ENCODE measurements around the gene MGAT4A.
"Not testable (repeated sequence)": the region's sequence is repeated elsewhere in the genome, so short reads cannot be mapped to it uniquely, and the experiment has no call there.

Gene MGAT4A

DNA sequence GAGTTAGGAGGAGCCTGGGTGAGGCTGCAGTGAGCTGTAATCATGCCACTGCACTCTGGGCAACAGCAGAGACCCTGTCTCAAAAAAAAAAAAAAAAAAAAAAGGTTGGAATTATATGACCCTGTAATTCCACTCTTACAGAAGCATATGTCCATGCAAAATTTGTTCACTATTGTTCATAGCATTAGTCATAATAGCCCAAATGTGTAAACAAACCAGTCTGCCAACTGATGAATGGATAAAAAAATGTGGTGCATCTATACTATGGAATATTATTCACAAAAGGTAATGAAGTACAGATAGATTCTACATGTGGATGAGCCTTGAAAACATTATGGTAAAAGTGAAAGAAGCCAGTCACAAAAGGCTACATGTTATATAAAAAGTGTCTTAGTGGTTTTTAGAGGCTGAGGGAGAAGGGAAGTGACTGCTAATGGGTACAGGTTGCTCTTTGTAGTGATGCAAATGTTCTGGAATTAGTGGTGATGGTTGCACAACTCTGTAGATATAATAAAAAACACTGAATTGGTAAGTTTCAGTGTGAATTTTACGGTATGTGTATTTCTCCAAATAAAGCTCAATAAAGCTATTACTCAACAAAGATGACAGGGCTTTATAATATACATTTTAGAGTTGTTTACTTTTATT lies 132.0 kb downstream of the MGAT4A start:
- no peak for DNase-seq

DNA sequence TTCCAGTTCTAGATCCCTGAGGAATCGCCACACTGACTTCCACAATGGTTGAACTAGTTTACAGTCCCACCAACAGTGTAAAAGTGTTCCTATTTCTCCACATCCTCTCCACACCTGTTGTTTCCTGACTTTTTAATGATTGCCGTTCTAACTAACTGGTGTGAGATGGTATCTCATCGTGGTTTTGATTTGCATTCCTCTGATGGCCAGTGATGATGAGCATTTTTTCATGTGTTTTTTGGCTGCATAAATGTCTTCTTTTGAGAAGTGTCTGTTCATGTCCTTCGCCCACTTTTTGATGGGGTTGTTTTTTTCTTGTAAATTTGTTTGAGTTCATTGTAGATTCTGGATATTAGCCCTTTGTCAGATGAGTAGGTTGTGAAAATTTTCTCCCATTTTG lies 136.3 kb downstream of the MGAT4A start:
- not testable (repeated sequence) for DNase-seq

DNA sequence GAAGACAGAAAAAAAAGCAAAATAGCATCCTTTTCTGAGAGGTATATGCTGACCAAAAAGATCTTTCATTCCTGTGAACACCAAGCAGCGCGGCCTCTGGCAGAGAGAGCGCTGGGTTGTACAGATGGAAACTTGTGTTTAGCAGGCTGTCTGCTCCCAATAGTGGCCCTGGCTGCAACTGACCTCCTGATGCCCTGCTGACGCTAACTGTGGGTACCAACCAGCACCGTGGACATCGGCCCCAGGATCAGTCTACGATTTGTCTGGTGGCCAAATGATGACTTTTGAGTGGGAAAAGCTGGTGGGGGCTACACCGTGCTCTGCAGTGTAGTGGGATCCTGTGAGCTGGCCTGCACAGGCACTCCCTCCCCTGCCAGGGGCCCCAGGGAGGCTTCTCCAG lies 138.4 kb downstream of the MGAT4A start:
- DNase-seq: no peak

DNA sequence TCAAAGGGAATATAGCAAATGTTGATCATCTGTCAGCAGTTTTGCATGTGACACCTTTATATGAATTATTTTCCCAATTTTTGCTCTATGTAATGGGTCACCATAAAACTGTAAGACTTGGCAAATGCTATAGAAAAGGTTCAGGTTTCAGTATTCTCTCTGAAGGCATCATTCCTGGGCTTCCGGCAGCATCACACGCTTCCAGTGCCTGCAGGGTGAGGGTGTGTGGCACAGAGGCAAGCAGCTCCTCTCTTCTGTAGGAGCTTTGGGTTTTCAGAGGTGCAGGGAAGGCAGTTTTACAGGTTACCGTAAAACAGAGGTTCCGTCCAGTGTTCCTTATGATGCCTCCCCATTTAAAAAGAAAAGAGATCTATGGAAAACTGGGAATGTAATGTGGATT lies 141.4 kb downstream of the MGAT4A start:
- no peak for DNase-seq

DNA sequence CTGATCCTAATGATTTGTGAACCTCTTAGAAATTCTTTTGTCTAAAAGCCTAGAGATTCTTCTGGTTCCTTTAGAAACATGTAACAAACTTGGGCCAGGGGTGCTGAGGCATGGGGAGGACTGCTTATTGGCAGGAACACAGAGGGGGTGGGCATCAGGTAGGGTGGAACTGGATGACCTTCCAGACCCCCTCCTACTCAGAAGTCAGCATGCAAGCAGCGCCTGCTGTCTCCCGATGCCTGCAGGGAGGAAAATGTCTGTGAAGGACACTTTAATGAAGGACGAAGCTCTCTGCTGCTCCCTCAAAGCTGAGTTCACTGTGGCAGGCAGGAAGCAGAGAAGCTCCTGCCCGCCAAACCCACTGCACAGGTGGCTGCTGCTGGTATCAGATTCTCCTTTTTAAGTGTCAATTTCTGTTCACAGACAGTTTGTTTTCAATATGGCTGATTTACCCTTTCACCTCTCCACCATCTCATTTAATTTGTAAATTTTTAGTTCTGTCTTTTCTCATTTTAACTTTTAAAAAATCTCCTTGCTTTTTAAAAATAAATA lies 142.0 kb downstream of the MGAT4A start:
- DNase-seq: no peak

DNA sequence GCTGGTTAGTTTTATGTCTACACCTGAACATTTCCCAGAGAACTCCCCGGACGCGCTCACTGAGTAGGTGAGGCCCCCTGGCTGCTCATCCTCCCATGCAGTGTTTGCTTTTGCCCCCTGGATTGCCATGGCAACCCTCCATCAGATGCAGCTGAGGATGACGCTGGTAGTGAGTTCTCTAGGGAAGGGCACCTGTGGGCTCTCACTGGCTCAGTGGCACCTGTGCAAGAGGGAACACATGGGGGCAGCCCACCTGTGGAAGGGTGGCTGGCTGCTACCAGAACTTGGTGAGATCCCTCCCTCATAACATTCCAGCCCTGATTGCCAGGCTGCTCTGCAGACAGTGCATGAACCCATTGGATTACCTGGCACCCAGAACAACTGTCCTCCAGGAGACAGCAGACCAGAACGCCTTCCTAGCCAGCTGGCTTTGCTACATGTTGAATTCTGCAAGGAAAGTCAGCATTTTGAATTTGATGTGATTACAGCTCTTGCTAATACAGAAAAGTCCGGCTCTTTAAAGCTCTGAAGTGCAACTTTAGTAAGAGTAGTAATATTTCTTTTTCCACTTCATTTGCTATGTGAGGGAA lies 144.3 kb downstream of the MGAT4A start:
- no peak for DNase-seq

DNA sequence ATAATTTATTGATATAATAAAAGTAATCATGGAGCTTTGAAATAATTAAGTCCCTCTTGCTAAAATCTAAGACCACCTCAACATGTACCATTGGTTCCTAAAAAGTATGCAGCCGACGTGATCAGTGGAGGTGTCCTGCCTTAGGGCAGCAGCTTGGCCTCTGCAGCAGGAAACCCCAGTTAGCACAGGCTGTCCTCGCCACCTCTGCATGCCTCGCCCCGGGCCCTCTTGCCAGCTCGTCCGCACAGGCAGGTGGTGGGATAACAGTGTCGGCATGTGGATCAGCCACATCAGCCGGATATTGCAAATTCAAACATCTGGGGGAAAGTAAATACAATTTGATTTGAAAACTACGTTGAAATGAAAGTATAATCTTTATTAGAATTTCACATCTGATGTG lies 145.5 kb downstream of the MGAT4A start:
- no peak for DNase-seq

DNA sequence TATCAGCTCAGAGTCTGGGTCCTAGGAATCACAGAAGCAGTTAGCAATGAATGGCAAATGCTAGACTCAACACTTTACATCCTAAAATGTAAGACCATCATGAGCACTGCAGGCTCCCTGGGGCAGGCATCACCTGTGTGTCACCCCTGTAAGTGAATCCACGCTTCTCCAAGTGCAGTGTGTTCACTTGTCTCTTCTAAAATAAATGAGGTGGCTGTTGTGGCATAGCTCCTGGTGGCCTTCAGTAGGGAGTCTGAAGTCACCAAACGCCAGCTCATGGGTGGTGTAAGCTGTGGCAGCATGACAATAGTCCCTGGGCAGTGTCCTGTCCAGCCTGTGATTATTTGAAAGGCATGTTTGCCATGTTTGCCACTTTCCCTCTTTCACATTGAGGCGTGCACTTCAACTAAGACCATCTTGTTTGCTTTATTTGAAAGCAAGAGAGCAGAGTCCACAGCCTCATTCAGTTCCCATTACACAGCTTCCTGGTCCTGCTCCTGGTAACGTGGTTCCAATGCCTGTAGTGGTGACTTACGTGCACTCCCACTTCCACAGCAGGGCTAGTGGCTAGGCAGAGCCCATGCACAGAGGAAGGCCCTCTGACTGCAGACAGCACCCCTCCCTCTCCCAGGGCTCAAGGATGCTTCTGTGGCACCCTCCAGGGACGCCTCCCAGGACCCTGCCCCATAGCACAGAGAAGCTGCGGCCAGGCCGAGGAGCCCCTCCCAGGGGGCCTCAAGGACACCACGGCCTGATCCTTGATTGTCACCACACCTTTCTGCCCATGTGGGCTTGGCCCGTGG lies 146.9 kb downstream of the MGAT4A start:
- DNase-seq: peak; percentile 5

DNA sequence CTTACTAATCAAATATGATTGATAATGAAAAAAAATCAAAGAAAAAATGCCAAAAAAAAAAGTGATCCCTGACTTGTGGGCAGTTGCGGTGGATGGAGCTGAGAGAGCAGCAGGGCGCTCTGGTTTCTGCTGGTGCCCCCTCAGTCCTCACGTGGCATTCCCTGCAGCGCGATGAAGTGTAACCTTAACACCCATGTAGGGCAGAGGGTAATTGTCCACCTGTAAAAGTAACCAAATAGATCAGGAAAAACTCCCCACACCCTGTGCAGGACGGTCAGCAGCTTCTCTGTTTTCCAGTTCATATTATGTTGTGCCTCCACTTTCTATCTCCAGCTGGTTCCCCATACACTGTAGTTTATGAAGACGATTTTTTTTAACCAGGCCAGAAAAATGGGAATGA lies 147.7 kb downstream of the MGAT4A start:
- DNase-seq: no peak

DNA sequence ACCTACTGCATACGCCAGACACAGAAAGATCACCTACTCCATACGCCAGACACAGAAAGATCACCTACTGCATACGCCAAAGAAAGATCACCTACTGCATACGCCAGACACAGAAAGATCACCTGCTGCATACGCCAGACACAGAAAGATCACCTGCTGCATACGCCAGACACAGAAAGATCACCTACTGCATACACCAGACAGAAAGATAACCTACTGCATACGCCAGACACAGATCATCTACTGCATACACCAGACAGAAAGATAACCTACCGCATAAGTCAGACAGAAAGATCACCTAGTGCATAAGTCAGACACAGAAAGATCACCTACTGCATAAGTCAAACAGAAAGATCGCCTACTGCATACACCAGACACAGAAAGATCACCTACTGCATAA lies 148.4 kb downstream of the MGAT4A start:
- no peak for DNase-seq

DNA sequence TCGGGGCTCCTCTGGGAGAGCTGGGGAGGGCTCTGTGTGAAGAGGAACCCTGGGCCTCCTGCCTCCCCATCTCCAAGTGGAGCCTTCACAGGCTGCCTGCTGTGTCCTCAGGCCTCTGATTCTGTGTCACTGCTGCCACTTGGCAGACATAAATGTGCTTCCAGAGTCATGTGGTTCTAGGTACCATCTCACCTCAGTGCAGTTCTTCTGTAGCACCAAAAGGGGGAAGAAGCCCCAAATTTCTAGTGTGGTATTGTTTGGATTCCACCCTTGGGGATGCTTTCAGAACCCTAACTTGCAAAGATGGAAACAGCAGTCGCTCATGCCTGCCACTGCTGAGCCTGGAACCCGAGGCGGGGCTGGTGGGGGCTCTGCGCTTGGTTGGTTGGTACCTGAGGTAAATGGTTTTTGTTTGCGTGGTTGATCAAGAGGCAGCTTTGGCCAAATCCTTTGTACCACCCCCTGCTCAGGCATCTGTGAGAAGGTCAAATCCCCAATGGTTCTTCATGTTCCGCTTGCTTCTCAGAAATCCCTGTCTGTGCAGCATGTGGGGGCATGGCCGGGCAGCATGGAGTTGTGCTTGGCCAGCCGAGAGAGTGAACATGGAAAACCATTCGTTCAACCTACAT lies 150.2 kb downstream of the MGAT4A start:
- DNase-seq: no peak

DNA sequence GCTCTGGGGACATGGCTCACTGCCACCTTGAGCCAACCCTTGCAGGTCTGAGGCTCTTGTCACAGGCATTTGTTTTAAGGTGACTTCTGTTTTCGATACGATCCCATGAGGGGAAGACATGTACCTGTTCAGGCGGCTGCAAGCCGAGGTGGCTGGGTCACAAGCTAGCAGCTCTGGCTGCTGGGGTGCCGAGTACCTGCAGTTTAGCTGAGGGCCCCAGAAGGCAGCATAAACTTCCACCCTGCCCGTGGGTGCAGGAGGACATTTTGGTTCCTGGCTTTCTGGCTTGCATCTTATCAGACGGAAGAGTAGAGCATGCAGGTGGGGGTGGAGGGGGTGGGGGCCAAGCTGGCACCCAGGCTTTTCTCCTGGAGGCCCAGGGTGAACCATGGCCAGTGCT lies 151.0 kb downstream of the MGAT4A start:
- DNase-seq: no peak

DNA sequence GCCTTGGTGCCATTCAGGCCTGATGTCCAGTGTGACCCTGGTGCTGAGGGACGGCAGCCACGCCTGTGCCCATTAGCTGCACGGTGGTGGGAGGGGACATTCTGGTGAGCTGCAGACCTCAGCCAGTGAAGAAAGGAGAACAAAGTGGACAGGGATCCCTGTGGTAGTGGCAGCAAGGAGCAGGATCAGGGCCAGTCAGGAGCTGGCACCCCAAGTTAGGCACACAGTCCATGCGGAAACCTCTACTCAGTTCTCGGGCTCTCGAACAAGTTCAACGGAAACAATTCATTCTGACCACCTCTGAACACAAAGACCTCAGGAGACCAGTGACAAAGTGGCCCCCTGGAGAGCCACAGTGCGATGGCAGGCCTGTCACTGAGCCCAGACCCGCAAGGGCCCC lies 152.7 kb downstream of the MGAT4A start:
- no peak for DNase-seq

DNA sequence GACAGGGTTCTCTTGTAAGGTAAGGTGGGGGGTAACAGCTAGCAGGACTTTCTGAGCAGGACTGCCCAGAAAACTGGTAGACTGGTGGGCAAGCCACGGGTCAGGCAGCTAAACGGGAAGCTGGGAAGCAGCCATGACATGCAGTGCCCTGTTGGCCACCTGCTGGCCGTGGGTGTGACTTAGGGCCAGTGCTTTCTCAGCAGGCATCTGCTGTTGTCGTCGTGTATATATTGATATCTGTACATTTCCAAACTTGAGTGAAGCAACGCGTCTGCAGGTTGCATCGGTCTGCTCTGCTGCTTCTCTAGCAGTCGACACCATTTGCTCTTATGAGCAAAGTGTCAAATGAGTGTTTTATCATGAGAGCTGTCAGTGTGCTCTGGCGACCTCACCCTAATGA lies 153.6 kb downstream of the MGAT4A start:
- DNase-seq: no peak

DNA sequence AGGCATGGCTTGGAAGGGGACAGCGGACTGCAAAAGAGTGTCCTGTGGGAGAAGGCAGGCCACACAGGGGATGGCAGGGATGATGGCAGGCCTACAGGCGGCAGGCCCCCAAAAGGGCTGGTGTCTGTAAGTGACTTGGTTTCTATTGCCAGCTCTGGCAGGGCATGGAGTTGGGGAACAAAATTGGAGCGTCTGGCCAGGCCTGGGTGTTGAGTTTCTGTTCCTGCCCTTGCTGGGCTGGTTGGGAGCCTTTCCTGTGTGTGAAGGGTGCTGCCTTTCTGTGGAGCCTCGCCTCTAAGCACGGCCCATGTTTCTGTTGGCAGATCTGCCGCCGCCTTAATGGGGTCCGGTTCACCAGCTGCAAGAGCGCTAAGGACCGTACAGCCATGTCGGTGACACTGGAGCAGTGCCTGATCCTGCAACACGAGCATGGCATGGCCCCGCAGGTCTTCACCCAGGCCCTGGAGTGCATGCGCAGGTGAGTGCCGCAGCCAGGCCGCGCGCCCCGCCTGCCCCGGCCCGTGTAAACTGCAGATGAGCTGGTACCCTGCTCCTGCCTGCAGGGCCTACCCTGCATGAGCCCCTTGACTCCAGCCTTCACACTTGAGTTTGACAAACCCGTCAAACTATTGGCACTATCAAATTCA lies 154.1 kb downstream of the MGAT4A start:
- no peak for DNase-seq

DNA sequence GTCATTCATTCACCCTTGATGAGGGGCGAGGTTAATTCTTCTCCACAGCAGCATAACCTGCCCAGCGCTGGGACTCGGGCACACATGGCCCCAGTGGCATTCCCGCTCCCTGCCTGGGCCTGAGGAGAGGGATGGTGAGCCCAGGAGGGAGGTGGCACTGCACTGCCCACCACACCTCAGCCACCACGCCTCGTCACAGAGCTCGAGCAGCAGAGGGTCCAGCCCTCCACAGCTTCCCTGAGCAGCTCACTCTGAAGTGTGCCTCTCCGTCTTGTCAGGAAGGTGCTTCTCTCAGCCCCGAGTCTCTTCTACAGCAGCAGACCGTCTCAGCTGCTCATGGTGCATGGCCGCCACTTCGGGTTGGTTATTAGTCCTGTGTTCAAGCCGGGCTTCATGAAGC lies 157.5 kb downstream of the MGAT4A start:
- no peak for DNase-seq

DNA sequence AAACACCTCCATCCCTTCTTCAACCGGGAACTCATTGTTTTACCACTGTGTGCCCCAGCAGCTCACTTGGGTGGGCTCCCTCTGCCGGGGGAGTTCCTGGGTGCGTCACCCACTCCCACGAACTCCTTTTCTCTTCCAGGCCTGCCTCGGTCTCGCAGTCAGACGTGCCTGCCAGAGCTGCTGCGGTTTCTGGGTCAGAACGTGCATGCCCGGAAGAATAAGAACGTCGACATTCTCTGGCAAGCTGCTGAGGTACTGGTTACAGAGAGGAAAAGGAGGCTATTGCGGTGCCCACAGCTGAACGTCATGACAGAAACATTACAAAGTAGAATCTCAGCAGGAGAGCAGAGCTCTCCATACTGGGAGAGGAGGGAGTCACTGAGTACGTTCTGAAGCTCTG lies 158.3 kb downstream of the MGAT4A start:
- DNase-seq: no peak

DNA sequence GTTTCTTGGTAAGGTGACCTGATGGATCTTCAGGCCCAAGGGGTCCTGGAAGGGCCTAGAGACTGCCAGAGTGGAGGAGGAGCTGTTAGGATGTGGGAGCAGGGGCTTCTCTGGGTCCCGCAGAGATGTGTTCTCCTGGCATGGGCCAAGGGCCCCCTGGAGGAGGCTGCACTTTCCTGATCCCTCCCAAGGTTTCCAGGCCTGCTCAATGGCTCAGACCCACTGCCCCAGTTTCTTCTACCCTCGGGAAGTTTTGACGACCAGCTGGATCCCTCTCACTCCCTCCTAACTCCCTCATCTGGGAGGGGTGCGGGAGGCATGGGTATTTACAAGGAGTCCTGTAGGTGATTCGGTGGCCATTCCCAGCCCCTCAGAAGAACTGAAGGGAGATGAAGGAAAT lies 158.7 kb downstream of the MGAT4A start:
- no peak for DNase-seq

DNA sequence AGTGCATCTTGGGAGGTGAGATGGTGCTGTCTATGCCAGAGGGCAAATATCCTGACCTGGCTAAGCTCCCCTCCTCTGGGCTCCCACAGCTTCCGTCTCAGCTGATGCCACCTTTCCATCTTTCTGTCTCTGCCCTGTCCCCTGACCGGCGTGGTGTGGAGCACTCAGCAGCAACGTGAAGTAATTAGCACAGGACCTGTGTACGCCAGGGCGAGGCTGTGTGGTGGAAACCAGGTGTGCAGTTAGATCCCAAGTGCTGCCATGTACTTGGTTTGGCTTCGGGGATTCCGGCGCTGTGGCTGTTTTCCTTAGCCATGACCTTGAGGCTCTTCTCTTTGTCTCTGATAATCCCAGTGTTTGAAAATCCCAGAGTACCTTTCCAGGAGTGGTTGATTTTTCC lies 159.1 kb downstream of the MGAT4A start:
- no peak for DNase-seq

DNA sequence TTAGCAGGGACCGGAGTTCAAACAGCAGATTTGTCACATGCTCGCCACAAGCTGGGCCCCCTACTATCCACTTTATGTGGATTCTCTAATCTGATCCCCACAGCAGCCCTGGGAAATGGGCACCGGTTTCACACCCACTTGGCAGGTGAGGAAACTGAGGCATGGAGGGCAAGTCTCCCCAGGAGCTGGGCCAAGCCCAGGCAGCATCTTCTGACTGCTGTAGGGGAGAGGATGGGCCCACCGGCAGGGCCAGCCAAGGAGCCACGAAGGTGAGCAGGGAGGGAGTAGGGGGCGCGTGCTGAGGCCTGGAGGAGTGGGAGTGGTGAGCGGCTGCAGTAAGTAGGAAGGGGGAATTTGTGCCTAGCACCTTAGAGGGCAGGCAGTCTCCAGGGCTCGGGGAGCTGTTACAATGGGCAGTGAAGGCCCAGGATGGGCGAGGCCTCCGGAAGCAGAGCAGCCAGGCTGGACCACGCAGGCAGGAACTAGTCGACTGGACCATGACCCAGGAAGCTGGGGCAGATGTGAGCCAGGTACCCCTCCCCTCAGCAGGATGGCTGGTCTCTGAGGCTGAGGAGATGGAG lies 159.7 kb downstream of the MGAT4A start:
- no peak for DNase-seq

DNA sequence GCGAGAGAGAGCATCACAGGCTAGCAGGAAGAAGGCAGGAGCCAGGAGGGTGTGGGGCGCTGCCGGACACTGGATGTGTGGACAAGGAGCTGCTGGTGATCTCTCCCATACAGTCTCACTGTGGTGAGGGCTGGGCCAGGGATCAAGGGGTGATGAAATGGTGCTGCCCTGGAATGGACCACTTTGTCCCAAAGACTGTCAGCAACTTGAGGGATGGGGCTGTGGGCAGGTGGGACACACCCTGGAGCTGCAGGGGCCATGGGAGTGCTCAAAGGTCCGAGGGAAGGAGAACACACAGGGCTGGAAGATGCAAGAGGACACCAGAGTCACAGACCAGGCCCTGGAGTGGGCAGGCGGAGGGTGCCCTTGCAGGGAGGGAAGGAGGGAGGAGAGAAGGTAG lies 160.6 kb downstream of the MGAT4A start:
- DNase-seq: no peak

DNA sequence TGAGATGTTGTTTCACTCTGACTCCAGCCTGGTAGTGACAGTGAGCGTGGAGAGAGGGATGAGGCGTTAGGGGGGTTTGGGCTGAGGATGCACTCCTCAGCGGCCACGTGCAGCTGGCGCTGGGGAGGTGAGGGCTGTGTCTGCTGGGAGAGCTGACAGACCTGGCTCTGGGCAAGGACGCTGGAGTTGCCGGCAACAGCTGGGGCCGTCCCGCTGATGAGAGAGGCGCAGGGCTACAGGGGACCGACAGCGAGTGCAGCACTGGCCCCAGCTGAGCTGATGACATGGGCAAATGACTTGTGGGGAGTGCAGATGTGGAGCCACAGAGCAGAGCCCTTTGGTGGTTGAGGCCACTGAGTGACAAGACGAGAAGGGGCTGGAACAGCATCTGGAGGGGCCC lies 161.0 kb downstream of the MGAT4A start:
- DNase-seq: no peak

Measured in NCI-H2029 (cell line).